Measurements from ENCODE around the gene WNT7A.

The WNT7A gene

GRCh38 chr3:13894096-13894806 lies 14.4 kb upstream of the WNT7A start:
- H3K27ac ChIP-seq (ENCODE audit: low read length), result no peak overlapping the region
- H3K9ac ChIP-seq (ENCODE audit: low read depth, low read length), result peak overlapping the region; percentile 57; the same call in 1 of the 2 replicates
- peaks cover 38% of the 10 kb centered on the region for H3K27me3 ChIP-seq (ENCODE audit: insufficient read depth, low read length)
- H3K4me3 ChIP-seq (ENCODE audit: low read length), result peak overlapping the region; percentile 80; the same call in 1 of the 2 replicates
- no peaks in the 10 kb centered on the region for H3K9me3 ChIP-seq (ENCODE audit: insufficient read depth, low read depth, low read length)
- H3K4me1 ChIP-seq (ENCODE audit: insufficient read depth, low read length), result peaks cover 8% of the 10 kb centered on the region; the same call in 1 of the 2 replicates
- no peaks in the 10 kb centered on the region for H3K36me3 ChIP-seq (ENCODE audit: insufficient read depth, low read depth, low read length)

GRCh38 chr3:13892304-13892703 lies 12.4 kb upstream of the WNT7A start:
- H3K4me1 ChIP-seq (ENCODE audit: insufficient read depth, low read length), result peaks cover 8% of the 10 kb centered on the region; the same call in 1 of the 2 replicates
- H3K36me3 ChIP-seq (ENCODE audit: insufficient read depth, low read depth, low read length), result no peaks in the 10 kb centered on the region
- no peak overlapping the region for H3K9ac ChIP-seq (ENCODE audit: low read depth, low read length)
- H3K27ac ChIP-seq (ENCODE audit: low read length), result no peak overlapping the region
- H3K4me3 ChIP-seq (ENCODE audit: low read length), result no peak overlapping the region
- H3K9me3 ChIP-seq (ENCODE audit: insufficient read depth, low read depth, low read length), result no peaks in the 10 kb centered on the region
- peaks cover 39% of the 10 kb centered on the region for H3K27me3 ChIP-seq (ENCODE audit: insufficient read depth, low read length)

- H3K4me3 ChIP-seq (ENCODE audit: low read length), result no peak overlapping the region
- H3K9ac ChIP-seq (ENCODE audit: low read depth, low read length), result no peak overlapping the region
- H3K9me3 ChIP-seq (ENCODE audit: insufficient read depth, low read depth, low read length), result no peaks in the 10 kb centered on the region
- no peaks in the 10 kb centered on the region for H3K36me3 ChIP-seq (ENCODE audit: insufficient read depth, low read depth, low read length)
- H3K27me3 ChIP-seq (ENCODE audit: insufficient read depth, low read length), result peaks cover 46% of the 10 kb centered on the region
- no peak overlapping the region for H3K27ac ChIP-seq (ENCODE audit: low read length)
- peaks cover 8% of the 10 kb centered on the region; the same call in 1 of the 2 replicates for H3K4me1 ChIP-seq (ENCODE audit: insufficient read depth, low read length)
Measured at GRCh38 chr3:13891492-13892073, 11.7 kb upstream of the WNT7A start.

- H3K9ac ChIP-seq (ENCODE audit: low read depth, low read length), result no peak overlapping the region
- H3K27ac ChIP-seq (ENCODE audit: low read length), result no peak overlapping the region
- no peaks in the 10 kb centered on the region for H3K9me3 ChIP-seq (ENCODE audit: insufficient read depth, low read depth, low read length)
- H3K4me3 ChIP-seq (ENCODE audit: low read length), result no peak overlapping the region
- H3K27me3 ChIP-seq (ENCODE audit: insufficient read depth, low read length), result peaks cover 45% of the 10 kb centered on the region
- no peaks in the 10 kb centered on the region for H3K36me3 ChIP-seq (ENCODE audit: insufficient read depth, low read depth, low read length)
- H3K4me1 ChIP-seq (ENCODE audit: insufficient read depth, low read length), result peaks cover 4% of the 10 kb centered on the region; the same call in 1 of the 2 replicates
Measured at GRCh38 chr3:13891017-13891392, 11.1 kb upstream of the WNT7A start.

GRCh38 chr3:13890377-13891016 lies 10.6 kb upstream of the WNT7A start:
- Histone ChIP-seq H3K4me1 (ENCODE audit: insufficient read depth, low read length) (peaks cover 2% of the 10 kb centered on the region; the same call in 1 of the 2 replicates), H3K27me3 (ENCODE audit: insufficient read depth, low read length) (peaks cover 43% of the 10 kb centered on the region), H3K9ac (ENCODE audit: low read depth, low read length) (no peak overlapping the region), H3K9me3 (ENCODE audit: insufficient read depth, low read depth, low read length) (no peaks in the 10 kb centered on the region), H3K27ac (ENCODE audit: low read length) (no peak overlapping the region), H3K36me3 (ENCODE audit: insufficient read depth, low read depth, low read length) (no peaks in the 10 kb centered on the region), H3K4me3 (ENCODE audit: low read length) (no peak overlapping the region)

GRCh38 chr3:13888576-13888975 lies 8.7 kb upstream of the WNT7A start:
- no peaks in the 10 kb centered on the region for H3K36me3 ChIP-seq (ENCODE audit: insufficient read depth, low read depth, low read length)
- H3K27ac ChIP-seq (ENCODE audit: low read length), result no peak overlapping the region
- no peak overlapping the region for H3K9ac ChIP-seq (ENCODE audit: low read depth, low read length)
- H3K4me1 ChIP-seq (ENCODE audit: insufficient read depth, low read length), result no peaks in the 10 kb centered on the region
- no peaks in the 10 kb centered on the region for H3K9me3 ChIP-seq (ENCODE audit: insufficient read depth, low read depth, low read length)
- no peak overlapping the region for H3K4me3 ChIP-seq (ENCODE audit: low read length)
- H3K27me3 ChIP-seq (ENCODE audit: insufficient read depth, low read length), result peaks cover 44% of the 10 kb centered on the region

GRCh38 chr3:13887495-13888300 lies 7.8 kb upstream of the WNT7A start:
- Histone ChIP-seq H3K4me1 (ENCODE audit: insufficient read depth, low read length) (no peaks in the 10 kb centered on the region), H3K27ac (ENCODE audit: low read length) (no peak overlapping the region)

GRCh38 chr3:13886593-13887129 lies 6.8 kb upstream of the WNT7A start:
- Histone ChIP-seq H3K27me3 (ENCODE audit: insufficient read depth, low read length) (peaks cover 60% of the 10 kb centered on the region), H3K4me3 (ENCODE audit: low read length) (no peak overlapping the region), H3K27ac (ENCODE audit: low read length) (no peak overlapping the region), H3K9me3 (ENCODE audit: insufficient read depth, low read depth, low read length) (no peaks in the 10 kb centered on the region), H3K36me3 (ENCODE audit: insufficient read depth, low read depth, low read length) (no peaks in the 10 kb centered on the region), H3K4me1 (ENCODE audit: insufficient read depth, low read length) (no peaks in the 10 kb centered on the region), H3K9ac (ENCODE audit: low read depth, low read length) (no peak overlapping the region)

More at GRCh38 chr3:13887495-13888300, 7.8 kb upstream of the WNT7A start:
- Histone ChIP-seq H3K36me3 (ENCODE audit: insufficient read depth, low read depth, low read length) (no peaks in the 10 kb centered on the region), H3K27me3 (ENCODE audit: insufficient read depth, low read length) (peaks cover 49% of the 10 kb centered on the region), H3K9me3 (ENCODE audit: insufficient read depth, low read depth, low read length) (no peaks in the 10 kb centered on the region), H3K4me3 (ENCODE audit: low read length) (no peak overlapping the region), H3K9ac (ENCODE audit: low read depth, low read length) (no peak overlapping the region)

GRCh38 chr3:13885704-13886010 lies 5.8 kb upstream of the WNT7A start:
- H3K27me3 ChIP-seq (ENCODE audit: insufficient read depth, low read length), result peaks cover 70% of the 10 kb centered on the region
- no peaks in the 10 kb centered on the region for H3K9me3 ChIP-seq (ENCODE audit: insufficient read depth, low read depth, low read length)
- no peak overlapping the region for H3K9ac ChIP-seq (ENCODE audit: low read depth, low read length)
- H3K27ac ChIP-seq (ENCODE audit: low read length), result no peak overlapping the region
- H3K36me3 ChIP-seq (ENCODE audit: insufficient read depth, low read depth, low read length), result no peaks in the 10 kb centered on the region
- H3K4me1 ChIP-seq (ENCODE audit: insufficient read depth, low read length), result no peaks in the 10 kb centered on the region
- H3K4me3 ChIP-seq (ENCODE audit: low read length), result no peak overlapping the region

GRCh38 chr3:13884851-13885703 lies 5.2 kb upstream of the WNT7A start:
- Histone ChIP-seq H3K9me3 (ENCODE audit: insufficient read depth, low read depth, low read length) (no peaks in the 10 kb centered on the region), H3K9ac (ENCODE audit: low read depth, low read length) (no peak overlapping the region), H3K36me3 (ENCODE audit: insufficient read depth, low read depth, low read length) (no peaks in the 10 kb centered on the region), H3K27ac (ENCODE audit: low read length) (no peak overlapping the region), H3K27me3 (ENCODE audit: insufficient read depth, low read length) (peaks cover 73% of the 10 kb centered on the region), H3K4me1 (ENCODE audit: insufficient read depth, low read length) (no peaks in the 10 kb centered on the region), H3K4me3 (ENCODE audit: low read length) (no peak overlapping the region)

GRCh38 chr3:13883681-13884080 lies 3.8 kb upstream of the WNT7A start:
- Histone ChIP-seq H3K27me3 (ENCODE audit: insufficient read depth, low read length) (peaks cover 80% of the 10 kb centered on the region), H3K9ac (ENCODE audit: low read depth, low read length) (no peak overlapping the region), H3K9me3 (ENCODE audit: insufficient read depth, low read depth, low read length) (no peaks in the 10 kb centered on the region), H3K4me3 (ENCODE audit: low read length) (no peak overlapping the region), H3K27ac (ENCODE audit: low read length) (no peak overlapping the region), H3K4me1 (ENCODE audit: insufficient read depth, low read length) (no peaks in the 10 kb centered on the region), H3K36me3 (ENCODE audit: insufficient read depth, low read depth, low read length) (no peaks in the 10 kb centered on the region)

Measured in iPS-20b (cell line).